Panc1 (cell line): ENCODE measurements around the gene OGDH. TPM values are rescaled to one million over a fixed set of nuclear protein-coding genes. Genes with fewer than 3 reads are reported as not detected.

Source experiments
- ATAC-seq: fragments of 200-7000 bp; cut with Tn5 transposase; 2 replicates; pipeline ENCODE4 v1.9.1; 2020; ENCODE audit warnings: mild to moderate bottlenecking, moderate library complexity
- BruUV-seq: library from RNA; stranded (reverse); fragments of 400-500 nt; replicated peaks from 2 replicates; lab custom pipeline; 2021; lab: Mats Ljungman, UMichigan
- CTCF ChIA-PET: fragments of 300-600 bp; sonication (Branson Sonifier 250); formaldehyde crosslinking; loops from one replicate; lab custom pipeline; 2022; ENCODE audit warnings: antibody characterized with exemption; lab: Charles Lee
- POLR2A ChIA-PET: fragments of 300-600 bp; sonication (Branson Sonifier 250); formaldehyde crosslinking; loops from one replicate; lab custom pipeline; 2022; ENCODE audit warnings: antibody characterized with exemption; lab: Charles Lee
- DNase-seq: peaks from one replicate; pipeline ENCODE4 v3.0.0-alpha.2; 2010; ENCODE audit warnings: low read depth, low spot score
- H3K27ac ChIP-seq: 2 replicates; pipeline ENCODE4 v1.5.1; 2011; ENCODE audit warnings: mild to moderate bottlenecking, low read length, inconsistent platforms
- H3K27me3 ChIP-seq: fragments of 200-500 bp; sonication (Bioruptor generic); 2 replicates; pipeline ENCODE4 v1.6.0; 2014; ENCODE audit warnings: low read length, inconsistent platforms; ENCODE audit not compliant: control insufficient read depth, insufficient read depth
- H3K36me3 ChIP-seq: fragments of 200-500 bp; sonication (Bioruptor generic); 2 replicates; pipeline ENCODE4 v1.5.1; 2014; ENCODE audit warnings: inconsistent platforms, mild to moderate bottlenecking, low read length, moderate library complexity; ENCODE audit not compliant: control insufficient read depth, insufficient read depth
- H3K4me1 ChIP-seq: 2 replicates; pipeline ENCODE4 v1.5.1; 2011; ENCODE audit warnings: inconsistent platforms, mild to moderate bottlenecking, low read length, moderate library complexity; ENCODE audit not compliant: control insufficient read depth, insufficient read depth
- H3K4me3 ChIP-seq, 2 experiments: 2 replicates each; pipeline ENCODE4 v1.5.1; 2011 to 2012; ENCODE audit warnings: low read depth in 2 of 2, low read length in 2 of 2, mild to moderate bottlenecking in 2 of 2, inconsistent platforms in 1 of 2, moderate library complexity in 1 of 2
- H3K9me3 ChIP-seq: fragments of 200-500 bp; sonication (Bioruptor generic); 2 replicates; pipeline ENCODE4 v1.5.1; 2014; ENCODE audit warnings: low read depth, mild to moderate bottlenecking, inconsistent platforms, low read length, moderate library complexity; ENCODE audit not compliant: control insufficient read depth, insufficient read depth
- CTCF ChIP-seq: fragments of 450-650 bp; IDR thresholded peaks from 2 replicates; pipeline ENCODE4 v1.5.1; 2017; ENCODE audit warnings: mild to moderate bottlenecking
- POLR2AphosphoS5 ChIP-seq: IDR thresholded peaks from 2 replicates; pipeline ENCODE4 v1.6.1; 2012; ENCODE audit warnings: mild to moderate bottlenecking, low read depth, low read length, moderate library complexity
- REST ChIP-seq, 2 experiments: IDR thresholded peaks; 2 replicates each; pipeline ENCODE4 v1.6.1; 2011 to 2012; ENCODE audit warnings: low read depth in 2 of 2, control low read depth in 1 of 2, low read length in 1 of 2, mild to moderate bottlenecking in 1 of 2, moderate library complexity in 1 of 2; ENCODE audit not compliant: insufficient read depth in 1 of 2
- SIN3A ChIP-seq: IDR thresholded peaks from 2 replicates; pipeline ENCODE4 v1.6.1; 2012; ENCODE audit warnings: low read depth, mild to moderate bottlenecking, low read length, moderate library complexity, borderline replicate concordance; ENCODE audit not compliant: insufficient read depth
- TCF7L2 ChIP-seq: IDR thresholded peaks from 2 replicates; pipeline ENCODE4 v1.6.1; 2011; ENCODE audit warnings: mild to moderate bottlenecking, low read depth, low read length, inconsistent platforms
- in situ Hi-C: cut with HindIII; loops from 2 replicates; pipeline ENCODE4 v1.10.0; 2016; ENCODE audit warnings: low sequenced_read_pairs, low pct_unique_long_range_greater_than_20kb
- intact Hi-C: fragments of 100-400 bp; cut with micrococcal nuclease; formaldehyde crosslinking; loops from one replicate; pipeline ENCODE4 v1.10.0; 2022; ENCODE audit not compliant: unreplicated experiment
- total RNA-seq: library from RNA; stranded (reverse); gene quantifications from one replicate; pipeline ENCODE4 v1.2.1, GENCODE V29; 2021; ENCODE audit not compliant: unreplicated experiment

OGDH gene
- total RNA-seq, 1 experiment from 2014 or later, result 166 TPM

DNA sequence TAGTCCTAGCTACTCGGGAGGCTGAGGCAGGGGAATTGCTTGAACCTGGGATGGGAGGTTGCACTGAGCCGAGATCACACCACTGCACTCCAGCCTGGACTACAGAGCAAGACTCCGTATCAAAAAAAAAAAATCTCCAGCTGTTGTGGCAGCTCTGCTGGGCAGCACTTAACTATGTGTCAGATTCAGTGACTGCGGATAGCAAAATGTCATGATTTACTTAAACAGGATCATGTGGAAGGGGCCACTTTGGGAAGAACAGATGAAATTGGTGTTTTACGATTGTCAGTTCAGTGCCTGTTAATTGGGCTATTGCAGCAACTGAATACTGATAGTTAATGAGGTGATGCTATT lies 15.3 kb downstream of the OGDH start:
- H3K27ac ChIP-seq, result peak overlapping the region; percentile 73

DNA sequence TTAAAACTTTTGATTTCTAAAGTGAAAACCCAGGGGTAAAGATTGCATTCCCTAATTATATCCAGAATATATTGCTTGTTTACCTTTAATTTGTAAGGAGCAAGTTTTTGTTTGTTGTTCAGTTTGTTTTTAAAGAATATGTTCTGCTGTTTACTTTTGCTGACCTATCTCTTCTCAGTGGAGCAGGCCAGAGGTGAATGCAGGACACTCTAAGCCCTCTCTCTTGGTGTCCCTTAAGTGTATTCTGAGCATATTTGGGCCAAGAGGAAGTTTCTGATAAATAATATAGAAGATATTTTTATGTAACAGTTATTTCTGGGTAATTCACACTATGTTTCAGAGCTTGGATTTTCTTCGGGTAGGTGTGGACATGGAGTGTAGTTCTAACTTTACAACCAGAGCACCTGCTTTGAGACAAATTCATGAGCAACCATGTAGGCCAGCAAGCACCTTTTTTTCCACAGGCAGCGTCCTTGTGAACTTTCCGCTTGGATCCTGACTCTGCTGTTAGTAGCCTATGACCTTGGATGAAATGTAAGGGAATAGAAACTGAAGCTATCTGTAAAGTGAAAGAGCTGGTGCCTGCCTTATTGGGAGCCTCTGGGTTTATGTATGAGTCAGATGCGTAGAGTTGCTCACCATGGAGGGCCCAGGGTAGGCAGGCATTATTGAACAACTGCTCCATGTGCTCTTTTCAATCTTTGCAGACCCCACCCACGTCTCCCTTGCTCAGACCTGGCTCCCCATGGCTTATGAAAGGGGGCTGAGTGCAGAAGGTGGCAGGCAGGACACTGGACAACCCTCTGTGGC lies 16.1 kb downstream of the OGDH start:
- peaks cover 52% of the 10 kb centered on the region for H3K4me1 ChIP-seq
- DNase-seq (no peak), ATAC-seq (peak; percentile 81)
- H3K9me3 ChIP-seq, result no peaks in the 10 kb centered on the region
- BruUV-seq, result no TSS peak
- in situ Hi-C loops (no loop called here), intact Hi-C loops (no loop called here)
- H3K4me3 ChIP-seq, result peak overlapping the region in 1 of 2 experiments; percentile 37; a peak in 2 of 4 replicates
- POLR2A ChIA-PET, result no interaction called here
- H3K27ac ChIP-seq, result peak overlapping the region; percentile 73
- 0 out of 2 replicates have a peak, but pooled peaks cover 3% of the 10 kb centered on the region for H3K36me3 ChIP-seq
- H3K27me3 ChIP-seq, result no peaks in the 10 kb centered on the region
- CTCF ChIA-PET, result no interaction called here
- TF ChIP-seq POLR2AphosphoS5 (no peak), REST (IDR thresholded peaks at IDR 0.05; ENCODE audit: insufficient read depth in 1 of 2, low read depth in 2 of 2, low read length in 1 of 2) (no peak), TCF7L2 (no peak), SIN3A (no peak)

More for the DNA sequence above, 15.3 kb downstream of the OGDH start:
- Histone ChIP-seq H3K4me3 (no peak overlapping the region), H3K9me3 (no peaks in the 10 kb centered on the region), H3K36me3 (0 out of 2 replicates have a peak, but pooled peaks cover 3% of the 10 kb centered on the region), H3K27me3 (no peaks in the 10 kb centered on the region), H3K4me1 (peaks cover 57% of the 10 kb centered on the region)
- no peak for TF ChIP-seq REST (IDR thresholded peaks at IDR 0.05; ENCODE audit: insufficient read depth in 1 of 2, low read depth in 2 of 2, low read length in 1 of 2)
- TF ChIP-seq CTCF, result no peak
- TF ChIP-seq POLR2AphosphoS5, result no peak
- TF ChIP-seq SIN3A, result no peak
- TF ChIP-seq TCF7L2, result no peak
- intact Hi-C loops, result no loop called here
- BruUV-seq, result no TSS peak
- POLR2A ChIA-PET, result interaction anchor here (0.5 kb wide), 1 partner anchor 88 kb away, joined by 6 read pairs; no protein-coding TSS in a partner anchor
- no peak for DNase-seq
- no peak; the same call in 1 of the 2 replicates for ATAC-seq
- in situ Hi-C loops, result no loop called here
- CTCF ChIA-PET, result no interaction called here
